GM19395 (cell line): Measurements from ENCODE around the gene SESTD1.

Experiments
- ATAC-seq: cut with Tn5 transposase; IDR thresholded peaks from one replicate; pipeline ENCODE4 v1.9.1; 2021; ENCODE audit warnings: mild to moderate bottlenecking, moderate library complexity; ENCODE audit not compliant: unreplicated experiment

SESTD1 gene

GRCh38 chr2:179264368-179265081, at the start of gene SESTD1:
Gene SESTD1 (minus strand): TSS chr2:179264832. CDS start chr2:179191841, 72,991 bp downstream.
- ATAC-seq: peak; percentile 63

GRCh38 chr2:179313057-179313456, 48.4 kb upstream of the SESTD1 start:
- no peak for ATAC-seq

- ATAC-seq: no peak
These were observed 46.5 kb upstream of the SESTD1 start for GRCh38 chr2:179311101-179311500.

- no peak for ATAC-seq
These were observed 43.2 kb upstream of the SESTD1 start for GRCh38 chr2:179307616-179308371.

- ATAC-seq: no peak
These were observed 40.5 kb upstream of the SESTD1 start for GRCh38 chr2:179305125-179305524.

GRCh38 chr2:179304424-179304823, 39.8 kb upstream of the SESTD1 start:
- ATAC-seq: no peak

GRCh38 chr2:179302764-179303571, 38.3 kb upstream of the SESTD1 start:
- no peak for ATAC-seq

- ATAC-seq: no peak
These were observed 37.5 kb upstream of the SESTD1 start for GRCh38 chr2:179302149-179302548.

GRCh38 chr2:179298666-179299065, 34.0 kb upstream of the SESTD1 start:
- no peak for ATAC-seq

GRCh38 chr2:179297927-179298326, 33.3 kb upstream of the SESTD1 start:
- ATAC-seq: no peak

- ATAC-seq: no peak
These were observed 25.7 kb upstream of the SESTD1 start for GRCh38 chr2:179290329-179290728.

- no peak for ATAC-seq
These were observed 20.4 kb upstream of the SESTD1 start for GRCh38 chr2:179285060-179285459.

- no peak for ATAC-seq
These were observed 13.0 kb upstream of the SESTD1 start for GRCh38 chr2:179277429-179278196.

GRCh38 chr2:179275253-179276012, 10.8 kb upstream of the SESTD1 start:
- peak; percentile 13 for ATAC-seq

- ATAC-seq: peak; percentile 95
These were observed 10.1 kb upstream of the SESTD1 start for GRCh38 chr2:179274749-179275148.

- no peak for ATAC-seq
These were observed 8.9 kb upstream of the SESTD1 start for GRCh38 chr2:179273461-179273962.

GRCh38 chr2:179272406-179273192, 8.0 kb upstream of the SESTD1 start:
- ATAC-seq: no peak

GRCh38 chr2:179270689-179271088, 6.1 kb upstream of the SESTD1 start:
- no peak for ATAC-seq
